NCI-H1436 (cell line): ENCODE measurements around the gene EDDM13.
"Not testable (repeated sequence)": the region's sequence is repeated elsewhere in the genome, so short reads cannot be mapped to it uniquely, and the experiment has no call there.

Experiments
- DNase-seq: peaks from one replicate; lab custom pipeline; 2025; lab: John Stamatoyannopoulos, UW

EDDM13 gene

DNA sequence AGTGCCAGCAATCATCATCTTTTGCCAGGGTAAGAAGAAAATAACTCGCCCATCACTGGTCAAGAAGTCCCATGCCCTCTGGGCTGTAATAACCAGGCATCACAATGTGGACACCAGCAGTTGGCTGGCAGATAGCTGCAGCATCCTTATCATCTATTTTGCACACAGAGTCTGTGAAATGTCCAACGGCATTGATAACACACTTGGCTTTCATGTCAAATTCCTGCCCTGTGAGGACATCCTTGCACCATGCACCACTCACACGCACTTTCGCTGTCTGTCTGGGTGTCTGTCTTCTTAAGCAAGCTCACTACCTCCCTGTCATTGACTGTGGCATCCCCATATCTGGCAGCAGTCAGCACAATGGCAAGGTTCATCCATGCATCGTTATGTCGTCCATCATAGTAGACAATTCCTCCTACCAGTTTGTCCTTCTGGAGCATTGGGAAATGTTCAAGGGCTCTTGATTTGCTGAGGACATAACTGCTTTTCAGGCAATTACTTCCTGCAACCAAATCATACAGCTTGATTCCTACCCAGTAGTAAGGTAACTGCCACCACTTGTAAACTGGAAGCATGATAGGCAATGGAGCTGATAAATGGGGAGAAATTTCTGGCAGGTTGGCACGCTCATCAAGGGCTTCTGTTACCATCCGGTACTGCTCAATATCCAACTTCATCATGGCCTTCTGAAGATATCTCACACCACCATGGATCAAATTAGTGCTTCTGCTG lies 48.9 kb downstream of the EDDM13 start:
- no peak for DNase-seq

DNA sequence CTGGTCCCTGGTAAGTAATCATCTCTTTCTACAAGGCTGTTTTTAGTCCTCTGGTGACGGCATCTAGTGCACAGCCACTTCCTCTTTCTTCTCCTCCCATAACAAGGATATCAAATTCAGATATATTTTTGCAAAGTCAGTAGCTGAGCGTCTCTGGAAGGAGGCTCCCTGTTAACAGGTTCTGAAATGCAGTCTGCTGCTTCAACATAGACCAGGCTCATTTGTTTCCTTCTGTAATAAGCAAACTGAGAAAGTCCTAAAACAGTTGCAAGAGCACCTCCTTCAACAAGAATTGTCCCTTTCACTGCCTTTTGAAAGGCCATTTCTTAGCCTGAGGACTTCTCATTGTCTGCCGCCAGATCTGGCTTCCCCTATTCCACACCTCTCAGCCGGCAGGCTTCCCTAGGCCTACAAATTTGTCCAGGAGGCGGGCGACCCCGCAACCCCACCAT lies 49.5 kb downstream of the EDDM13 start:
- no peak for DNase-seq

DNA sequence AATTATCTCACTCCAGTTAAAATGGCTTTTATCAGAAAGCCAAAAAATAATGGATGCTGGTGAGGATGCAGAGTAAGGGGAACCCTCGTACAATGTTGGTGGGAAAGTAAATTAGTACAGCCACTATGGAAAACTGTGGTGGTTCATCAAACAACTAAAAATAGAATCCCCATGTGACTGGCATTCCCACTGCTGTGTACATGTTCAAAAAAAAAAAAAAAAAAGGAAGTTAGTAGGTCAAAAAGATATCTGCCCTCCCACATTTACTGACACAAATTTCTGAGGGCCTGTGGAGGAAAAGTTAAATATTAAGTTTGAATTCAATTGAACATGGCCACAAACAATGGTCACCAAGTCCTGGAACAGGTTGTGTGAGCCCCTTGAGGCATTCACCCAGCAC lies 51.9 kb downstream of the EDDM13 start:
- DNase-seq, result no peak

DNA sequence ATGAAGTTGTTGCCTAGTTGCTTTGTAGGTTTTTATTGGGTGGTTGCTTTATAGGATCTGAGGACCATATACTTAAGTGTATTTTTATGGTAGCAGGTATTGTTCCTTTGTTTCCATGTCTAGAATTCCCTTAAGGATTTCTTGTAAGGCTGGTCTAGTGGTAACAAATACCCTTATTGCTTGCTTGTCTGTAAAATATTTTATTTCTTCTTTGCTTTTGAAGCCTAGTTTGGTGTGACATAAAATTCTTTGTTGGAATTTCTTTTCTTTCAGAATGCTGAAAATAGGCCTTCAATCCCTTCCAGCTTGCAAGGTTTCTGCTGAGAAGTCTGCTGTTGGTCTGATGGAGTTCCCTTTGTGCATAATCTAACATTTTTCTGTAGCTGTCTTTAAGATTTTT lies 60.1 kb downstream of the EDDM13 start:
- no peak for DNase-seq

DNA sequence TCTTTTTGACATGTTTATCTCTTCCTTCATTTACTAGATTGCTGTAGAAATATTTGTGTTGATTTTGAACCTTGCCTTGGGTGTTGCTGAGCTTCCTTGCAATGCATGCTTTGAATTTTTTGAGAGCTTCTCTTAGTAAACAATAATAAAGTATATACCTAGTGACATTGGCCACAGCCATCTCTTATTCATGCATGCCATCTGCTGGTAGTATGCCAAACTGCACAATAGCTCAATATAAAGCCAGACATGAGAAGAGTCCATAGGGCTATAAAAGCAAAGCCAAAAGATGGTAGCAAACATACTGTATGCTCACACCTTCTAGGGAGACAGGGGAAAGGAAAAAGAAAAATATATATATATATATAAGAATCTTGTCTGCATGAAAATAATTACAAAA lies 61.0 kb downstream of the EDDM13 start:
- peak; percentile 48 for DNase-seq

DNA sequence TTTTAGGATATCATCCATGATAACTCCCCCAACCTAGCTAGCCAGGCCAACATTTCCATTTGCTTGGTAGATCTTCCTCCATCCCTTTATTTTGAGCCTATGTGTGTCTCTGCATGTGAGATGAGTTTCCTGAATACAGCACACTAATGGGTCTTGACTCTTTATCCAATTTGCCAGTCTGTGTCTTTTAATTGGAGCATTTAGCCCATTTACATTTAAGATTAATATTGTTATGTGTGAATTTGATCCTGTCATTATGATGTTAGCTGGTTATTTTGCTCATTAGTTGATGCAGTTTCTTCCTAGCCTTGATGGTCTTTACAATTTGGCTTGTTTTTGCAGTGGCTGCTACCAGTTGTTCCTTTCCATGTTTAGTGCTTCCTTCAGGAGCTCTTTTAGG lies 62.8 kb downstream of the EDDM13 start:
- DNase-seq, result not testable (repeated sequence)

DNA sequence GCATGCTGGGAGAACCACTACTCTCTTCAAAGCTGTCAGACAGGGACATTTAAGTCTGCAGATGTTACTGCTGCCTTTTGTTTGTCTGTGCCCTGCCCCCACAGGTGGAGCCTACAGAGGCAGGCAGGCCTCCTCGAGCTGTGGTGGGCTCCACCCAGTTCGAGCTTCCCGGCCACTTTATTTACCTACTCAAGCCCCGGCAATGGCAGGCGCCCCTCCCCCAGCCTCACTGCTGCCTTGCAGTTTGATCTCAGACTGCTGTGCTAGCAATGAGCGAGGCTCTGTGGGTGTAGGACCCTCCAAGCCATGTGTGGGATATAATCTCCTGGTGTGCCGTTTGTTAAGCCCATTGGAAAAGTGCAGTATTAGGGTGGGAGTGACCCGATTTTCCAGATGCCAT lies 64.5 kb downstream of the EDDM13 start:
- not testable (repeated sequence) for DNase-seq

DNA sequence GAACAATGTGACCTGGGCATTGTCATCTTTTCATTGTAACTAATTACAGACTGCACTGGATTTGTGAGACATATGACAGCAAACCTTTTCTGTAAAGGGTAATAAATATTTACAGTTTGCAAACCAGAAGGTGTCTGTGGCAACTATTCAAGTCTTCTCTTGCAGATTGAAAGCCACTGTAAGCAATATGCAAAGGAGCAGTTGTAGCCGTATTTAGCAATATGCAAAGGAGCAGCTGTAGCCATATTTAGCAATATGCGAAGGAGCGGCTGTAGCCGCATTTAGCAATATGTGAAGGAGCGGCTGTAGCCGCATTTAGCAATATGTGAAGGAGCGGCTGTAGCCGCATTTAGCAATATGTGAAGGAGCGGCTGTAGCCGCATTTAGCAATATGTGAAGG lies 66.5 kb downstream of the EDDM13 start:
- DNase-seq, result not testable (repeated sequence)

DNA sequence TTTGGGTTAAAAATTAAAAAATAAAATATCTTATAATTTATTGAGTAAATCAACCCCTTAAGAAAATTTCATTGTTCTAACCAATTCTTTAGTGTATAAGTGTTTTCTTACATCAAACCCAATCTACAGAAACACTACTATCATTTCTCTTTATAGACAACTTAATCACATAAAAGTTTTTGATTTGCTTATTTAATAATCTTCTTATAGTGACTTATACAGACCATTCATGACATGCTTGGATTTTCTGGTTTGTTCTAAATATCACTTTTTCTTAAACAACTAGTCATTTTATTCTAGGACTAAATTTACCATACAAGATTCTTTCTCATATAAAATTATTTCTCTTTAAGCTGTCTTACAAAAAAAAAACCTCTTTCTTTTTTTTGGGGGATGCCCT lies 69.4 kb downstream of the EDDM13 start:
- no peak for DNase-seq

DNA sequence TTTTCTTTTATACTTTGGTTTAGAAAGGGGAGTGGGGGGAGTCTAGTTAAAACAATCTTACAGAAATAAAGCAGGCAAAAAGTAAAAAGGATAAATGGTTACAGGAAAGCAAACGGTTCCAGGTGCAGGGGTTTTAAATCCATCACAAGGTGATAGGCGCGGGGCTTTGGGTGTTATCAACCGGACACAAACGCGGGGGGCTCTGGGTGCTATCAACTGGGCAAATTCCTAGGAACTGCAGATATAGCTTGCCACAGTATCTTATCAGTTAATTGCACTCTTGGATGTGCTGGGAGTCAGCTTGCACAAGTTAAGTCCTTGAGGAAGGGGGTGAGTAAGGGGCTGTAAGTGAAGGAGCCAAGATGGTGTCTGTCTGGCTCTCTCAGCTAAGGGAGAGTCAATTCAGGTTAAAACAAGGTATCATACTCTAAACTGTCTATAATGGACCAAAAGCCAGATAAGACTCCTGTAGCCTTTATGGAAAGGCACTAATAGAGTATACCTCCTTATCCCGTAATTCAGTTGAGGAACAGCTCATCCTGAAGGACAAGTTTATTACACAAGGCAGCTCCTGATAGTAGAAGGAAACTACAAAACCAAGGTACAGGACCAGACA lies 74.7 kb downstream of the EDDM13 start:
- DNase-seq, result no peak

DNA sequence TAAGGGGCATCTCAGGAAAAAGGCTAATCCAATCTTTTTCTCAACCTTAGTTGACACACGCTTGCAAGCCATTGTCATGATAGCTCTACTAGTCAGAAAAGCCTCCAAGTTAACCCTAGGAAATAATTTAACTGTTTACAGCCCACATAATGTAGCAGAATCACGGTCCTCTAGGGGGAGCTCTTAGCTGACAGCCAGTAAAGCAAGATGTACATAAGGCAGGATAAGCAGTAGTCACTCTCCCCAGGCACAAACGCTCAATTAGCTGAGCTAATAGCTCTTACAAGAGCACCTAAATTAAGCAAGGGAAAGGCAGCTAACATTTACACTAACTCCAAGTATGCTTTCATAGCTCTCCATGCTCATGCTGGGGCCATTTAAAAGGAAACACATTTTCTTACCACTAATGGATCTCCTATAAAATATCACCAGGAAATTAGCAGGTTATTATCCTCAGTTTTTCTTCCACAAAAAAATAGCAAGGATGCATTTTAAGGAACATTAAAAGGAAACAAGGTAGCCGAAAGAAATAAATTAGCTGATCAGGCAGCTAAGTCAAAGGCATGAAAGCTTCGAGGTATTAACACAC lies 75.8 kb downstream of the EDDM13 start:
- no peak for DNase-seq

DNA sequence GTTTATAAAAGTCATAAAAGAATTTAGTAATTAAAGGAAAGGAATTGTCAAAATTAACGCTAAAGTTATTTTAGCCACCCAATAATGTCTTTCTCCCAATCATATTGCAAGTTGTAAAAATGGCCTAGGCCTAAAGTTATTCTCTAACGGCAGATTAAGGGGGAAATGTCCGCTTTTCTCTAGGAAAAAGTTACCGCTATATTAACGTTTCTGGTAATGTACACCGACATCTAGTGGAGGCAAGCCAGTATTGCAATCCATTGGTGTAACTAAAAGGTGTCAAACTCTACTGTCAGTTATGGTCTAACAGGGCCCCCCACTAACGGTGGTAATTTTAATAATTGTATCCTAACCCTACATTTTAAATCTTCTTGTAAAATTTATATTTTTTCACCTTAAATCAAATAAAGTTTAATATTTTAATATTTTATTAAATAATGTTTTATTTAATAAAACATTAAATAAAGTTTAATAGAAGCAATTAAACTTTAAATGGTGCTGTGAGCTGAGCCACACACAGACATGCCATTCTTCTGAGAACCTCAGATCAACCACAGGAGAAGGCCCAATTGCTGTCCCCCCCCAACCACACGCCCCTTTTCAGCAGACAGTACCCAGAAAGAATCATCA lies 78.0 kb downstream of the EDDM13 start:
- peak; percentile 8 for DNase-seq

DNA sequence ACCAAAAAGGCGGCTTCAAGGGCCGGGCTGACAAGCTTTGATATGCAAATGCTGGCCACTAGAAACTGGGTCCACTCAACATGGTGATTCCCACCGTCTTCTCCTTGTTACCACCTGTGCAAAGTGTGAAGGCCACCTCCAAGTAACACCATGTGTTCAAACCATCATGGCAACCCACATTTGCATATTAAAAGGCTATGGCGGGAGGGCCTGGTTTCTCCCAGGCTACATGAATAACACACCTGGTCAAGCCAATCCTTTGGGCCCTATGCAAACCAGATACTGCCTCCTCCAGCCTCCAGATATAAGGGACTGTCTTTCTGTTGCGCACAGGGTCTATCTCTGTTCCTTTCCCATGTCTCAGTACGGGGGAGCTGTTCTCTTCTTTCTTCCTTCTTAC lies 78.7 kb downstream of the EDDM13 start:
- DNase-seq, result no peak

DNA sequence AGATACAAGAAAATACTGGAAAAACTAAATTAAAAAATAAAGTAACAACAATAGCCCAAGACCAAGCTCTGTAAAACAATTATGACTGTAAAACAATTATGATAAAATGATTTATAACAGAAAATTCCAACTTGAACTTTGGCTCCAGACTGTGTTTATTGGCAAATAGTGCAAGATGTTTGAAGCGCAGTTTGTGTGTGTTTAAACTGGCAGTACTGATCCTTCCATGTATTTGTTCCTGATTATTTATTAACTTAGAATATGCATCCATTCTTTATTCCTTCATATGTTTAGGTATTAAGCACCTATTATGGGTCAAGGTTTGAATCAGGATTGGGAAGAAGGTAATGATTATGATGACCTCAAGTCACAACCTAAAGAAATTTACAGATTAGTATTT lies 83.0 kb downstream of the EDDM13 start:
- no peak for DNase-seq

DNA sequence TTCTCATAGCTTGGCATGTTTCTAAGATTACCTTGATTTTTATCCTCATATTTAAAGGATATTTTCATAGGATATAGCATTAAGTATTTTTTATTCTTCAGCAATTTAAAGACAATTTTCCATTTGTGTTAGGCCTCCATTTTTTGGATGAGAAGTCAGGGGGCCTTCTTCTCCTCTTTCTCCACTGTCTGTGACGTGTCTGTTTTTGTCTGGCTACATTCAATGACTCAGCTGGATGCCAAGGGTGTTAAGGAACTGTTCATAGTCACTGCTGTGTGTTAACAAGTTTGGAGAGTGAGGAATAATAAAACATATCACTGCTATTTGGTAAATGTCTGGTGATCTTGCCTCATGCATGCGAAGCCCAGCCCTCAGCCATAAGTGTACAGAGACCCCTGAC lies 84.4 kb downstream of the EDDM13 start:
- no peak for DNase-seq
